IPS DF 6.9 (cell line): ENCODE data around the gene VAX1.
"Not testable (repeated sequence)": the region's sequence is repeated elsewhere in the genome, so short reads cannot be mapped to it uniquely, and the experiment has no call there.

Experiments
- DNase-seq: peaks from one replicate; pipeline ENCODE4 v3.0.0-alpha.2; 2013; ENCODE audit warnings: low read depth, low spot score
- H3K27ac ChIP-seq: one replicate; pipeline ENCODE4 v1.5.1; 2013; ENCODE audit warnings: low read length, control low read depth
- H3K27me3 ChIP-seq: 2 replicates; pipeline ENCODE4 v1.6.1; 2013; ENCODE audit warnings: mild to moderate bottlenecking, low read length; ENCODE audit not compliant: control insufficient read depth, insufficient read depth
- H3K36me3 ChIP-seq: 2 replicates; pipeline ENCODE4 v1.6.1; 2013; ENCODE audit warnings: low read length; ENCODE audit not compliant: control insufficient read depth, insufficient read depth
- H3K4me1 ChIP-seq: 2 replicates; pipeline ENCODE4 v1.6.1; 2013; ENCODE audit warnings: low read length; ENCODE audit not compliant: control insufficient read depth, insufficient read depth
- H3K4me3 ChIP-seq: 2 replicates; pipeline ENCODE4 v1.5.1; 2013; ENCODE audit warnings: mild to moderate bottlenecking, low read length
- H3K9me3 ChIP-seq: 2 replicates; pipeline ENCODE4 v1.6.1; 2013; ENCODE audit warnings: low read length, inconsistent platforms; ENCODE audit not compliant: control insufficient read depth, insufficient read depth
- WGBS: extraction: QIAGEN DNeasy Blood & Tissue Kit; methylation state at CpG from one replicate; pipeline ENCODE4 v1.1.7; 2013; ENCODE audit warnings: mixed read lengths, missing lambda C conversion rate; ENCODE audit not compliant: insufficient read length, insufficient coverage; 5-methylcytosine and 5-hydroxymethylcytosine counted together

Gene VAX1

GRCh38 chr10:117137911-117138642 is at the start of gene VAX1:
Gene VAX1 (minus strand): TSS chr10:117138270. CDS start chr10:117138056, 214 bp downstream.
- Histone ChIP-seq H3K4me3 (peak within 1 kb of the TSS; percentile 14; the same call in 1 of the 2 replicates), H3K27me3 (peaks cover 91% of the 10 kb centered on the region), H3K9me3 (no peaks in the 10 kb centered on the region), H3K4me1 (peaks cover 2% of the 10 kb centered on the region; the same call in 1 of the 2 replicates), H3K27ac (no peak within 1 kb of the TSS), H3K36me3 (no peaks in the 10 kb centered on the region)
- no peak for DNase-seq
- WGBS = no CpG with 5 or more reads among the region's 65 CpGs

DNA sequence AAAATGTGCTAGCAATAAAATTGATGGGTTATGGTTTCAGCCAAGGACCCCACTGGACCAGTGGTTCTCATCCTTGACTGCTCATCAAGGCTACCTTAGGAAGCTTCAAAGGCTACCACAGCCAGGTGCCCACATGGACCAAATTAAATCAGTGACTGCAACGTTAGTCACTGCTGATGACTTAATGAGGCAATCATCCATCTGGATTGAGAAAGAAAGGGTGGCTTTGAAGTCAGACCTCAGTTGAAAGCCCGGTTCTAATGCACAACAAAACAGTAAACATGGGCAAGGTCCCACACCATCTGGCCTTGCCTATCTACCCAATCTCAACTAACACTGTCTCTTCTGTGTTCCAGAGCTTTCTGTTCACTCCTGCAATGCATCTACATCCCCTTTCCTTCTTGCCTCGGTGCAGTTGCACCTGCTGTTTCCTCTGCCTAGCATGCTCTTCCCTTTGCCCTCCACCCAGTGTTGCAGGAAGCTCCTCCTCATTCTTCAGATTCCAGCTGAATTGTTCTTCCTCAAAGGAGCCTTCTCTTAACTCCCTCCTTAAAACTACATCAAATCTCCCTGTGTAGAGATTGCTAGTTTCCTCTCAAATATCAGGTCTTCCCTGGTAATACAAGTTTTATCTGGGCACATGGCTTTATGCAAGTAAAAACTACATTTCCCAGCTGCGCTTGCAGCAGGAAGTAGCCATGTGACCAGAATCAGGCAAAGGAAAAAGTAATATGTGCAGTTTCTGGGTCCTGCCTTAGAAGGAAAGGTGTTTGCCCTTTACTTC is 49.0 kb upstream of the VAX1 start:
- no peak for DNase-seq
- no CpG with 5 or more reads among the region's 4 CpGs for WGBS
- Histone ChIP-seq H3K4me1 (no peaks in the 10 kb centered on the region; the same call in 1 of the 2 replicates), H3K9me3 (no peaks in the 10 kb centered on the region), H3K36me3 (no peaks in the 10 kb centered on the region), H3K4me3 (no peak overlapping the region), H3K27ac (no peak overlapping the region), H3K27me3 (no peaks in the 10 kb centered on the region)

DNA sequence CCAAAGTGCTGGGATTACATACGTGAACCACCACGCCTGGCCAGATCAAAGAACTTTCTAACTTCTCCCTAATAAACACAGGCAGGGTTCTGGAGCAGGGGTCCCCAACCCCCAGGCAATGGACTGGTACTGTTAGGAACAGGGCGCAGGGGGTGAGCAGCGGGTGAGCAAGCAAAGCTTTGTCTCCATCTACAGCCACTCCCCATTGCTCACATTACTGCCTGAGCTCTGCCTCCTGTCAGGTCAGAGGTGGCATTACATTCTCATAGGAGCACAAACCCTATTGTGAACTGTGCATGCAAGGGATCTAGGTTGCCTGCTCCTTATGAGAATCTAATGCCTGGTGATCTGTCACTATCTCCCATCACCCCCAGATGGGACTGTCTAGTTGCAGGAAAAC is 47.7 kb upstream of the VAX1 start:
- H3K27ac ChIP-seq, DNase-seq, H3K36me3 ChIP-seq, H3K9me3 ChIP-seq, H3K4me1 ChIP-seq, H3K4me3 ChIP-seq, H3K27me3 ChIP-seq: not testable (repeated sequence)
- WGBS = no CpG with 5 or more reads among the region's 4 CpGs

GRCh38 chr10:117184821-117185220 is 46.8 kb upstream of the VAX1 start:
- H3K4me3 ChIP-seq = no peak overlapping the region
- DNase-seq = no peak
- H3K27ac ChIP-seq = no peak overlapping the region
- H3K27me3 ChIP-seq = no peaks in the 10 kb centered on the region
- no peaks in the 10 kb centered on the region for H3K36me3 ChIP-seq
- no peaks in the 10 kb centered on the region; the same call in 1 of the 2 replicates for H3K4me1 ChIP-seq
- no CpG with 5 or more reads among the region's 3 CpGs for WGBS
- H3K9me3 ChIP-seq = no peaks in the 10 kb centered on the region

DNA sequence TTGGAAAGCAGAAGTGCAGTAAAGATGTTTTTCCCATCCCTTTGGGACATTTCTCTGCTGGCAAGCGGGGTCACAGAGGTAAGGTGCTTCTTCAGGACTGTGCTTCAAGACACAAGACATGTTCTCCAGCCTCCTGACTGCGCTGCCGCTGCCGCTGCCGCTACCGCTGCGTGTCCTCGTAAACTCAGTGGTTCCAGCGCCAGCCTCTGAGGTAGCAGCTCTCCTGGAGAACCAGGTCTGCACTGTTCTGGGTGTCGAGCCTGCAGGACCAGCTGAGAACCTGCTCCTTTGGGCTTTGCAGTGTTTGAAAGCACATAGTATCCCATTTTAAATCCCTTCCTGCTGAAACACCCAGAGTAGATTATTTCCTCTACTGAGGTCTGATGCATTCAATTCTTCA is 46.2 kb upstream of the VAX1 start:
- no peak for DNase-seq
- Histone ChIP-seq H3K9me3 (no peaks in the 10 kb centered on the region), H3K4me1 (no peaks in the 10 kb centered on the region; the same call in 1 of the 2 replicates), H3K27ac (no peak overlapping the region), H3K27me3 (no peaks in the 10 kb centered on the region), H3K36me3 (no peaks in the 10 kb centered on the region), H3K4me3 (no peak overlapping the region)
- WGBS = no CpG with 5 or more reads among the region's 10 CpGs

- H3K9me3 ChIP-seq = no peaks in the 10 kb centered on the region
These were observed 40.1 kb upstream of the VAX1 start for GRCh38 chr10:117178190-117178589.

GRCh38 chr10:117175901-117176534 is 37.9 kb upstream of the VAX1 start:
- no peaks in the 10 kb centered on the region for H3K9me3 ChIP-seq
- H3K4me3 ChIP-seq = no peak overlapping the region
- no peak for DNase-seq
- H3K36me3 ChIP-seq = no peaks in the 10 kb centered on the region
- H3K27ac ChIP-seq = no peak overlapping the region
- no CpG with 5 or more reads among the region's 12 CpGs for WGBS
- no peaks in the 10 kb centered on the region for H3K4me1 ChIP-seq
- peaks cover 26% of the 10 kb centered on the region for H3K27me3 ChIP-seq

More at GRCh38 chr10:117178190-117178589, 40.1 kb upstream of the VAX1 start:
- Histone ChIP-seq H3K27me3 (peaks cover 11% of the 10 kb centered on the region; the same call in 1 of the 2 replicates), H3K4me1 (no peaks in the 10 kb centered on the region), H3K36me3 (no peaks in the 10 kb centered on the region), H3K27ac (no peak overlapping the region), H3K4me3 (no peak overlapping the region)
- DNase-seq = no peak
- WGBS = no CpG with 5 or more reads among the region's 3 CpGs

DNA sequence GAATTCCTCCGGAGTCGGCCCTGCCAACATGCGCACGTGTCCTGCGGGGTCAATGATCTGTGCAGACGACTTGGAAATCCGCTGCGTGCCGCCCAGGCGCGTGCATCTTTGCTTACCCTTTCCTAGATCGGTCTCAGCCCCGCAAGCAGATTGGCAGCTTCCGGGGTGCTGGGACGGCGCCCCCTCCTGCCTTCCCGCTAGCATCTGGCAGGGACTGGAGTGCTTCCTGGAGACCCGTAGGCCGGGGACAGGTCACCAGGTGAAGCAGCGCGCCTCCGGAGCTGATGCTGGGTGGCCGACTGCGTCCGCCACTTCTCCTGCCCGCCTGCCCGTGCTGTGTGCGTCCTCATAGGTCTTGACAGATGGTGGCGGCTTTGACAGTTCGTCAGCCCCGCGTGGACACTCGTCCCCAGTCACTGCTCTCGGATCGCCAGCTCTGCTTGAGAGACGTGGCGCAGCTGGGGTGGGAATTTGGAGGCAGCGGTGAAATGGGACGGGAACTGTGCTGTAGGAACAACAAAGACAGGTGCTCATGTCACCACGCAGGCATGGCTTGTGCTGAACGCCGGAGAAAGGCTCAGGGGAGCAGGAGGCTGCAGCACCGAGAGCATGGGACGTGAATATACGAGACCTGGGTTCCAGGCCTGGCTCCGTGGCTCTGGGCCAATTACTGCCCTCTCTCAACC is 37.3 kb upstream of the VAX1 start:
- Histone ChIP-seq H3K27me3 (peaks cover 30% of the 10 kb centered on the region), H3K27ac (no peak overlapping the region), H3K9me3 (no peaks in the 10 kb centered on the region), H3K4me3 (peak overlapping the region; percentile 31; the same call in 1 of the 2 replicates), H3K4me1 (no peaks in the 10 kb centered on the region), H3K36me3 (no peaks in the 10 kb centered on the region)
- no peak for DNase-seq
- no CpG with 5 or more reads among the region's 46 CpGs for WGBS

GRCh38 chr10:117174439-117175214 is 36.6 kb upstream of the VAX1 start:
- H3K4me1 ChIP-seq = no peaks in the 10 kb centered on the region
- no CpG with 5 or more reads among the region's 16 CpGs for WGBS
- peak overlapping the region; percentile 31; the same call in 1 of the 2 replicates for H3K4me3 ChIP-seq
- no peak overlapping the region for H3K27ac ChIP-seq
- DNase-seq = no peak
- peaks cover 37% of the 10 kb centered on the region for H3K27me3 ChIP-seq
- no peaks in the 10 kb centered on the region for H3K9me3 ChIP-seq
- no peaks in the 10 kb centered on the region for H3K36me3 ChIP-seq
